Amniotic epithelial cell (primary cell): ENCODE measurements around the gene PPP1R17.

ENCODE experiments used
- DNase-seq: peaks from one replicate; pipeline ENCODE4 v3.0.0-alpha.2; 2010; ENCODE audit warnings: low read depth

Gene PPP1R17

GRCh38 chr7:31687024-31687748 is at the start of gene PPP1R17:
TSS of gene PPP1R17 (plus strand) at chr7:31687215. CDS start at chr7:31692442, 5,227 bp downstream.
- DNase-seq = no peak

- no peak for DNase-seq
These were observed 46.6 kb upstream of the PPP1R17 start for GRCh38 chr7:31640381-31640780.

GRCh38 chr7:31642681-31643115 is 44.3 kb upstream of the PPP1R17 start:
- no peak for DNase-seq

- DNase-seq = no peak
These were observed 40.1 kb upstream of the PPP1R17 start for GRCh38 chr7:31646942-31647341.

GRCh38 chr7:31647511-31647910 is 39.5 kb upstream of the PPP1R17 start:
- no peak for DNase-seq

- DNase-seq = no peak
These were observed 38.7 kb upstream of the PPP1R17 start for GRCh38 chr7:31648288-31648687.

GRCh38 chr7:31648880-31649279 is 38.1 kb upstream of the PPP1R17 start:
- no peak for DNase-seq

GRCh38 chr7:31651234-31652062 is 35.6 kb upstream of the PPP1R17 start:
- DNase-seq = no peak

- DNase-seq = no peak
These were observed 35.0 kb upstream of the PPP1R17 start for GRCh38 chr7:31652063-31652326.

- DNase-seq = no peak
These were observed 23.9 kb upstream of the PPP1R17 start for GRCh38 chr7:31663072-31663471.

GRCh38 chr7:31664890-31665289 is 22.1 kb upstream of the PPP1R17 start:
- no peak for DNase-seq

GRCh38 chr7:31665546-31665945 is 21.5 kb upstream of the PPP1R17 start:
- DNase-seq = no peak

GRCh38 chr7:31669461-31669860 is 17.6 kb upstream of the PPP1R17 start:
- no peak for DNase-seq

GRCh38 chr7:31679574-31680305 is 7.3 kb upstream of the PPP1R17 start:
- DNase-seq = no peak

- no peak for DNase-seq
These were observed 3.4 kb upstream of the PPP1R17 start for GRCh38 chr7:31683445-31684225.

GRCh38 chr7:31688372-31688771 is 1.4 kb downstream of the PPP1R17 start:
- no peak for DNase-seq

GRCh38 chr7:31688996-31689395 is 2.0 kb downstream of the PPP1R17 start:
- no peak for DNase-seq

GRCh38 chr7:31690935-31691334 is 3.9 kb downstream of the PPP1R17 start:
- no peak for DNase-seq

GRCh38 chr7:31692451-31692850 is 5.4 kb downstream of the PPP1R17 start:
- no peak for DNase-seq

- DNase-seq = no peak
These were observed 5.9 kb downstream of the PPP1R17 start for GRCh38 chr7:31692871-31693270.

GRCh38 chr7:31695859-31696614 is 9.0 kb downstream of the PPP1R17 start:
- no peak for DNase-seq
